Head of caudate nucleus (tissue), 42 donors: ENCODE data around the gene XYLT1.
A peak's percentile ranks its signal among the peaks of the same experiment; 100 is the strongest.

Source experiments
- DNase-seq, 42 donors: peaks; one replicate each; pipeline versions ENCODE4 v3.0.0 to v3.0.0-alpha.2; 2020 to 2021; ENCODE audit warnings: mixed read lengths in 7 of 42
- intact Hi-C: fragments of 100-400 bp; cut with DNase I; formaldehyde crosslinking; loops from one replicate; pipeline ENCODE4 v1.15.0; 2022

The XYLT1 gene

GRCh38 chr16:17389384-17389783 is 81.4 kb downstream of the XYLT1 start:
- intact Hi-C loops = no loop called here

GRCh38 chr16:17387256-17387655 is 83.5 kb downstream of the XYLT1 start:
- no peak for DNase-seq
- intact Hi-C loops = no loop called here

More at GRCh38 chr16:17389384-17389783, 81.4 kb downstream of the XYLT1 start:
- DNase-seq = no peak

GRCh38 chr16:17386229-17386628 is 84.5 kb downstream of the XYLT1 start:
- no peak for DNase-seq
- intact Hi-C loops = no loop called here

GRCh38 chr16:17384471-17384870 is 86.3 kb downstream of the XYLT1 start:
- intact Hi-C loops = no loop called here
- no peak for DNase-seq

- intact Hi-C loops = no loop called here
- DNase-seq = no peak
These were observed 87.6 kb downstream of the XYLT1 start for GRCh38 chr16:17382949-17383863.

GRCh38 chr16:17382514-17382913 is 88.2 kb downstream of the XYLT1 start:
- intact Hi-C loops = no loop called here
- no peak for DNase-seq

- intact Hi-C loops = no loop called here
- no peak for DNase-seq
These were observed 89.0 kb downstream of the XYLT1 start for GRCh38 chr16:17381784-17382183.

- intact Hi-C loops = no loop called here
- no peak for DNase-seq
These were observed 90.1 kb downstream of the XYLT1 start for GRCh38 chr16:17380613-17381012.

- peak in 35 of 42 donors; percentile 13 to 81 (median 48) for DNase-seq
- intact Hi-C loops = no loop called here
These were observed 91.6 kb downstream of the XYLT1 start for GRCh38 chr16:17379121-17379571.

- intact Hi-C loops = no loop called here
These were observed 93.1 kb downstream of the XYLT1 start for GRCh38 chr16:17377360-17378324.

GRCh38 chr16:17375461-17376304 is 95.1 kb downstream of the XYLT1 start:
- DNase-seq = no peak
- intact Hi-C loops = no loop called here

More at GRCh38 chr16:17377360-17378324, 93.1 kb downstream of the XYLT1 start:
- peak in 14 of 42 donors; percentile 19 to 63 (median 30) for DNase-seq

GRCh38 chr16:17374668-17375255 is 96.0 kb downstream of the XYLT1 start:
- intact Hi-C loops = no loop called here
- DNase-seq = no peak

GRCh38 chr16:17373533-17373932 is 97.2 kb downstream of the XYLT1 start:
- no peak for DNase-seq
- intact Hi-C loops = no loop called here

- no peak for DNase-seq
- intact Hi-C loops = no loop called here
These were observed 98.4 kb downstream of the XYLT1 start for GRCh38 chr16:17372386-17372785.

GRCh38 chr16:17371299-17371698 is 99.5 kb downstream of the XYLT1 start:
- DNase-seq = no peak
- intact Hi-C loops = no loop called here

GRCh38 chr16:17370731-17371285 is 100.0 kb downstream of the XYLT1 start:
- no peak for DNase-seq
- intact Hi-C loops = no loop called here

- peak in 5 of 42 donors; percentile 19 to 45 (median 27) for DNase-seq
- intact Hi-C loops = no loop called here
These were observed 100.5 kb downstream of the XYLT1 start for GRCh38 chr16:17370223-17370707.
